ENCODE data around the gene MRPL50.

GRCh38 chr9:101362450-101362849, 36.0 kb downstream of the MRPL50 start:
- TF ChIP-seq CTCF (conservative IDR thresholded peaks at IDR 0.05; ENCODE audit: low read depth in 2 of 2) (no peak), EZH2 (IDR thresholded peaks at IDR 0.05; ENCODE audit: low read depth, unreplicated experiment) (no peak), ZNF114 (CRISPR knock-in tag; IDR thresholded peaks at IDR 0.05) (no peak), POLR2AphosphoS5 (IDR thresholded peaks at IDR 0.05; ENCODE audit: low read depth) (no peak), EZH2phosphoT487 (IDR thresholded peaks at IDR 0.05; ENCODE audit: unreplicated experiment) (no peak), NANOG (IDR thresholded peaks at IDR 0.05; ENCODE audit: borderline replicate concordance) (no peak), CREB1 (CRISPR knock-in tag; IDR thresholded peaks at IDR 0.05; ENCODE audit: low read depth) (no peak), JUNB (IDR thresholded peaks at IDR 0.05; ENCODE audit: unreplicated experiment) (no peak), ZNF331 (CRISPR knock-in tag; IDR thresholded peaks at IDR 0.05; ENCODE audit: low read depth) (no peak), STAT1 (IDR thresholded peaks at IDR 0.05; ENCODE audit: unreplicated experiment) (no peak), ETS1 (IDR thresholded peaks at IDR 0.05) (no peak)
- TF ChIP-seq, protein P1, sequence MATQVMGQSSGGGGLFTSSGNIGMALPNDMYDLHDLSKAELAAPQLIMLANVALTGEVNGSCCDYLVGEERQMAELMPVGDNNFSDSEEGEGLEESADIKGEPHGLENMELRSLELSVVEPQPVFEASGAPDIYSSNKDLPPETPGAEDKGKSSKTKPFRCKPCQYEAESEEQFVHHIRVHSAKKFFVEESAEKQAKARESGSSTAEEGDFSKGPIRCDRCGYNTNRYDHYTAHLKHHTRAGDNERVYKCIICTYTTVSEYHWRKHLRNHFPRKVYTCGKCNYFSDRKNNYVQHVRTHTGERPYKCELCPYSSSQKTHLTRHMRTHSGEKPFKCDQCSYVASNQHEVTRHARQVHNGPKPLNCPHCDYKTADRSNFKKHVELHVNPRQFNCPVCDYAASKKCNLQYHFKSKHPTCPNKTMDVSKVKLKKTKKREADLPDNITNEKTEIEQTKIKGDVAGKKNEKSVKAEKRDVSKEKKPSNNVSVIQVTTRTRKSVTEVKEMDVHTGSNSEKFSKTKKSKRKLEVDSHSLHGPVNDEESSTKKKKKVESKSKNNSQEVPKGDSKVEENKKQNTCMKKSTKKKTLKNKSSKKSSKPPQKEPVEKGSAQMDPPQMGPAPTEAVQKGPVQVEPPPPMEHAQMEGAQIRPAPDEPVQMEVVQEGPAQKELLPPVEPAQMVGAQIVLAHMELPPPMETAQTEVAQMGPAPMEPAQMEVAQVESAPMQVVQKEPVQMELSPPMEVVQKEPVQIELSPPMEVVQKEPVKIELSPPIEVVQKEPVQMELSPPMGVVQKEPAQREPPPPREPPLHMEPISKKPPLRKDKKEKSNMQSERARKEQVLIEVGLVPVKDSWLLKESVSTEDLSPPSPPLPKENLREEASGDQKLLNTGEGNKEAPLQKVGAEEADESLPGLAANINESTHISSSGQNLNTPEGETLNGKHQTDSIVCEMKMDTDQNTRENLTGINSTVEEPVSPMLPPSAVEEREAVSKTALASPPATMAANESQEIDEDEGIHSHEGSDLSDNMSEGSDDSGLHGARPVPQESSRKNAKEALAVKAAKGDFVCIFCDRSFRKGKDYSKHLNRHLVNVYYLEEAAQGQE (IDR thresholded peaks at IDR 0.05; ENCODE audit: unreplicated experiment): no peak

Data from GM23338 (cell line).